T47D (cell line): ENCODE results near the gene ZMPSTE24.

ENCODE experiments used
- DNase-seq, 2 experiments: peaks; one replicate each; pipeline versions ENCODE4 v3.0.0 to v3.0.0-alpha.2; 2011 to 2012; ENCODE audit warnings: low read depth in 1 of 2, low spot score in 1 of 2
- JUND ChIP-seq: IDR thresholded peaks from 2 replicates; pipeline ENCODE4 v1.6.1; 2012; ENCODE audit warnings: low read depth
- in situ Hi-C: cut with HindIII; loops from 2 replicates; pipeline ENCODE4 v1.10.0; 2016; ENCODE audit warnings: low sequenced_read_pairs, low pct_unique_long_range_greater_than_20kb

Gene ZMPSTE24

DNA sequence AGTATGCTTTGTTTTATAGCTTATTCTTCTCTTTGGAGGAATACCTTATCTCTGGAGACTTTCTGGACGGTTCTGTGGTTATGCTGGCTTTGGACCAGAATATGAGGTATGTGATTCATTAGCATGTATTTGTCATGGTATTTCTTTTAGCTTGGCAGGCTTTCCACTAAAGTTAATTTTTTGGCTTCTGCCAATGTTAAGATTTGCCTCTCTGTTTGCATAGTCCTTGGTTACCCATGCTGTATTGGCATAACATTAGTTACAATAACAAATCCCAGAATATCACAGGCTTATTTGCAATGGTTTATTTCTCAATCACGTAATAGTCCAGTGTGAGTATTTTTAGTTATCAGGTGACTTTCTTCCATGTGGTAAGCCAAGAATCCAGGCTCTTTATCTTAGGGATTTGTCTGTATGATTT lies 9.7 kb downstream of the ZMPSTE24 start:
- TF ChIP-seq JUND = no peak
- in situ Hi-C loops = no loop called here
- DNase-seq = no peak

DNA sequence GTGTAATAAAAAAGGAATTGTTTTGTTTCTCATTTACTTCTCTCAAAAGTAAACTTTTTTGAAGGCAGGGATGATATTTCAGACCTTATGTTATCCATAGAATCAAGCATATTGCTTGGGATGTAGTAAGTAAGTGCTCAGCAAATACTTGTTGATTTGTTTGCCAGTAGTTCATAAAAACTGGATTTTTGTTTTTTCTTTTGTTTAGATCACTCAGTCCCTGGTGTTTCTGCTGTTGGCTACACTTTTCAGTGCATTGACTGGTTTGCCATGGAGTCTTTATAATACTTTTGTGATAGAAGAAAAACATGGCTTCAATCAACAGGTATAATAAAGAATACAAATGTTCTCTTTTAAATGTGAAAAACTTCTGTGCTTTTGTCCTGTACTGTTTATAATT lies 10.2 kb downstream of the ZMPSTE24 start:
- no peak for DNase-seq
- in situ Hi-C loops = no loop called here
- no peak for TF ChIP-seq JUND

DNA sequence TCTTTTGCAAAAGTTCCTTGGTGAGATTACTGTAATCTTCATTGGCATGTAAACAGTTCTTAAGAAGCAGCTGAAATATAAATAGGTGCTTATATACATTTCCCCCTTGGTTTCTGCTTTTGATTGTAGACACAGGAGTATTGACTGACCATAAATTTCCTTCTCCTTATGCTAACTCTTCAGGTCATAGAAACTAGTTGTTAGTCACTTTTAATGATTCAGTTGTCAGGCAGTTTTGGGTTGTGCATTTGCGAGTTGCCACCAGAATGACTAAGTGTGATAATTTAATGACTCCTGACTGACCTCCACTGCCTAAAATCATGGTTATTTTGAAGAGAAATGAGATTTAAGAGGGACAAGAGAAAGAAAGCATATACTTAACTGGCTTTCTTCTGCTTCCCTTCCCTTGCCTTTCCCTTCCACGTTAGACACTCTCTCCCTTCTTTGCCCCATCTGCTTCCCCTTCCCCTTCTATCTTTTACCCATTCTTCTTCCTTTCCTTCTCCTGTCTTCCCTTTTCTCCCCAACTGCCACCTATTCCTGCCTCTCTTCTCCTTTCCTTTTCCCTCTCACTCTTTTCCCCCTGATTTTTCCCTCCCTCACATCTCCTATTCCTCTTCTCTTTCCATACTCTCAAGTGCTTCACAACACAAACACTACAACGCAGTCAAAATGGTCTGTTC lies 12.3 kb downstream of the ZMPSTE24 start:
- no peak for DNase-seq
- in situ Hi-C loops = no loop called here
- no peak for TF ChIP-seq JUND

DNA sequence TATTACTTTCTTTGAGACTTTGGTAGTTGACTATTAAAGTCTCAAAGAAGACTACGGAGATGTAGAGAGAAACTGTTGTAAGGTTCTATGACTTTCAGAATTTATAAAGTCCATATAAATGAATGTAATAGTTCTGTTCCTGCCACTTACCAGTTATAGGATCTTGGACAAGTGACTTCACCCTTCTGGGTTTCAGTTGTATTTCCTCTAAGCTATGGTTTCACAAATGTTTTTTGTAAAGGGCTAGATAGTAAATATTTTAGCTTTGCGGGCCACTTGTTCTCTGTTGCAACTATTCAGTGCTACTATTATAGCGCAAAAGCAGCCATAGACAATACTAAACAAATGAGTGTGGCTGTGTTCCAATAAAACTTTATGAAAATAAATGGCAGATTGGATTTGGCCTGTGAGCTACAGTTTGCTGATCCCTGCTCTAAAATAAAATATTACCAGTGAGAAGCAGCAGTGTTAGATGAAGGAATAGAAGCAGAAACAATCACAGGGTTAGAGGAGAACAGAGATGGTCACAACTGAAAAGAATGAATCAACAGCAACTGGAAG lies 14.7 kb downstream of the ZMPSTE24 start:
- TF ChIP-seq JUND = no peak
- DNase-seq = no peak
- in situ Hi-C loops = no loop called here

DNA sequence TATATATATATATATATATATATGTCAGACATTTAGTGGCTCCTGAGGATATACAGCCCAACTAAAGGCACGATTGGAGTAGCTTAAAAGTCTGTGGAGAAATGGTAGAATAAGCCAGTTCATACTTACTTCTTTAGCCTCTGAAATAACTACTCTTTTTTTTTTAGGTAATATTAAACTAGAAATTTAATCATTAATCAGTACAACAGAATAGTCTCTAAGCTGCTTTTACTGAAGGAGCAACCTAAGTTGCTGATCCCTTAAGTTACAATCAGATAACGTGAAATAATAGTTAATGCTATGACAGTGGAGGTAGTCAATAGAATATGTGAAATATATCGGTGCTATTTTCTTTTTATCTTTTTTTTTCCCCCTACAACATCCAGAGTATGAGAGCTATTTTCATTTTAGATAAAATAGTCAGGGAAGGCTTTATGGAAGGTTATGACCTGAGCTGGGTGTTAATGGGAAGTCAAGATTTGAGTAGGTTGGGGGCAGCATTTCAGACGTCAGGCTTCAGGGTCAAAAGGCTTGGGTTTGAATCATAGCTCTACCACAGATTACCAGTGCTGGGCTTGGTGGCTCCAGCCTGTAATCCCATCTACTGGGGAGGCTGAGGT lies 15.6 kb downstream of the ZMPSTE24 start:
- in situ Hi-C loops = no loop called here
- TF ChIP-seq JUND = no peak
- DNase-seq = no peak

DNA sequence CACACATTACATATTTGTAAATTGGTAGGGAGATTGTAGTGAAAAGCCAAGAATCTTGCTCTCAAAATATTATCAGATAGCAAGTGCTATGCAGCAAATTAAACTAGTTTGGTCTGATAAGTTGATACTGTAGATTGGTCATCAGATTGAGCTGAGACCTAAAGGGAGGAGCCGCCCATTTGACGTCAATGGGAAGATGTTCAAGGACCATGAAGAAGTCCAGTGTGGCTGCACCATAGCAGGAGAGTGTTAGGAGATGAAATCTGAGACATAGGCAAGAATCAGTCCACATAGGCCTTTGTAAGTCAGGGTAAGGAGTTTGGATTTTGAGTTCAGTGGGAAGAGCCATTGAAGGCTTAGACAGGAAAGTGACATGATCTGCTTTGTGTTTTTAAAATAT lies 16.3 kb downstream of the ZMPSTE24 start:
- no peak for TF ChIP-seq JUND
- in situ Hi-C loops = no loop called here
- no peak for DNase-seq

DNA sequence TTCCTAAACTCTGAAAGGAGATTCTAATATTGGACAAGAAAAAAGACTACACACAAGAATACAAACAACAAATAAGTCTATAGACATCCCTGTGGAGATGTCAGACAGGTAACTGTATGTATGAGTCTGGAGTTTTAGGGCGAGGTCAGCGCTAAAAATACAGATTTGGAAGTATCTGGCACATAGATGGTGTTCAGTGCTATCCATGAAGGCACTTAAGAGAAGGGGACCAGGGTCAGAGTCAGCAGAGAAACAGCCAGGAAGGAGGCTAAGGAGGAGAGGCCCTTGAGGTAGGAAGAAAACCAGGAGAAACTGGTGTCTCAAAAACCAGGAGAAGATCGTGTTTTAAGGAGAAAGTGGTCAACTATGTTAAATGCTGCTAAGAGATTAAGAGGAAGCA lies 18.1 kb downstream of the ZMPSTE24 start:
- no peak for TF ChIP-seq JUND
- in situ Hi-C loops = no loop called here
- DNase-seq = no peak

DNA sequence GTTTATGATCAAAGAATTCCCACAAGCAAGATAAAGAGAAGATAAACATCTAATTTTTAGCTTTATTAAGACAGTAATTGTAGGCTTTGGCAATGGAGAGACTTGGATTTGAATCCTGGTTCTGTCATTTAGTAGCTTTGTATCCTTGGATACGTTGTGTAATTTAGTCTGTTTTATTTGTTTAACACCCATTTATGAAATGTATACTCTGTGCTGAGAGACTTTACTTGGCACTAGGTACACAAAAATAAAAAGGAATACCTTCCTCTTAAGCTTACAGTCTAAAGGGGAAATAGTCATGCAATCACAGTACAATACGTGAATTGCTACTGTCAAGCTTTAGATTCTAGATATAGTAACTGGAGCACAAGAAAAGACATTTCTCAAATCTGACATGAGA lies 23.8 kb downstream of the ZMPSTE24 start:
- in situ Hi-C loops = no loop called here
- no peak for TF ChIP-seq JUND

DNA sequence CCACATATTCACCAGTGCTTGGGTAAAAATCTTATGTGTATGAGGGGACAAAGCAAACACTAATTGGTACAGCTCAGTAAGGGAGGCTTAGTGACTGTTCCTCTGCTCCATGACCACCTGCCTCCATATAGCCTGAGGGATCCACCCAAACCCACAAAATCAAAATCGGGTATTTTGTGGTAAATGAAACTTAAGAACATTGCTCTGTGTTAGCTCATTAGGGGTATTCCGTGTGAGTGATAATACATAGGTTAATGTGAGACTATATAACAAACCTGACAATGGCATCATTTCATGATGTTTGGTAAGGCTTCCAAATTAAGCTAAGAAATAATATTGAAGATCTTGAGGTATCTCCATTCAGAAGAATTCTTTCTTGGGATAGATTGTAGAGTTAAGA lies 33.3 kb downstream of the ZMPSTE24 start:
- TF ChIP-seq JUND = no peak
- in situ Hi-C loops = no loop called here
- DNase-seq = no peak

More for the DNA sequence above, 23.8 kb downstream of the ZMPSTE24 start:
- peak; percentile 13 to 24 for DNase-seq

DNA sequence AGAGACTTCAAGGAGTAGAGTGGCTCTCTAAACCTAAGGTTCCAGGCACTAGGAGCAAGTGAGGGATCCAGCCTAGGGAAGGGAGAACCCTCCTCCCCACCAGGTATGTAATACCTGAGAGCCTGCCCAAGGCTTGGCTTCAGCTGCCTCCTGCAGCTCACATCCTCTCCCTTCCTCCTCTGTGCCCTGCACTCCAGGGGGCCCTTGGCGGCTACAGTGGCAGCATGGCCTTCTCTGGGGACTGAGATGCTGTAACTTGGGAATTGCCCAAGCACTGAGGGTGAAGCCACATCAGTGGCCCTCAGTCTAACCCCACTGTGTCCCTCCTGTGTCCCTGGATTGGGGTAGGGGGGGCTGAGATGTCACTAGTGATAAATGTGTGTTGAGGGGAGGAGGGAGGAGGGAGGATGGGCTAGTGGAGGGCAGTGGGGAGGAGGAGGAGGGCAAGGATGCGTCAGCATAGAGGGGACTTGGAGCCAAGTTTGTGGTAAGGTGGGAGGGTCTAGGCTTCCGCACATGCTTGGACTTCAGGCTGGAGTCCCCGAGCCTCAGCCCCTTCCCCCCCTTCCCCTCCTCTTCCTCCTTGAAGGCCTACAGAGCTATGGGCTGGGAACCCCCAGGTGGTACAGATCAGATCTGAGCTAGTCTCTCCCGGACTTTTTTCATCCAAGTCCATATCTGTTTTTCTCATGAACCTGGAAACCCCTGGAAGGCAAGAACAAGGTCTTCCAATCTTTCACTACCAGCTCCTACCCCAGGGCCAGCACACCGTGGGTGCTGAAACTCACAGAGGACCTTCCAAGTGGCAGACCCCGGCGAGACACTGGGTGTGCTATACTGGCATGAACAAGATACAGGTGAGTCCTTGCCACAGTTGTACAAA lies 41.6 kb downstream of the ZMPSTE24 start:
- in situ Hi-C loops = no loop called here
- TF ChIP-seq JUND = no peak
- DNase-seq = no peak

DNA sequence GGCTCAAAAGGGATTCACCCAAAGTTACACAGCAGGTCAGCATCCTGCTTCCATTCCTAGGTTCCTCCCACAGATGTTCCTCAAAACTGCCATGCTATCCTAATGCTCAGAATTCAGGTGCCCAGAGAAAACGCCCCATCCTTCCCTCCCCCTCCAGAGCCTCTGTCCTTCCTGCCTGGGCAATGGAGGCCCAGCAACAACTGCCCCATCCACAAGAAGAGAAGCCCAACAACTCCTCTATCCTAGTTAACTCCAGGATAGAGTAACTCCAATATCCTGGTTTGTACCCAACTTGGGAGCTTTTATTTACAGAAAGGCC lies 42.2 kb downstream of the ZMPSTE24 start:
- DNase-seq = no peak
- in situ Hi-C loops = no loop called here
- TF ChIP-seq JUND = no peak

DNA sequence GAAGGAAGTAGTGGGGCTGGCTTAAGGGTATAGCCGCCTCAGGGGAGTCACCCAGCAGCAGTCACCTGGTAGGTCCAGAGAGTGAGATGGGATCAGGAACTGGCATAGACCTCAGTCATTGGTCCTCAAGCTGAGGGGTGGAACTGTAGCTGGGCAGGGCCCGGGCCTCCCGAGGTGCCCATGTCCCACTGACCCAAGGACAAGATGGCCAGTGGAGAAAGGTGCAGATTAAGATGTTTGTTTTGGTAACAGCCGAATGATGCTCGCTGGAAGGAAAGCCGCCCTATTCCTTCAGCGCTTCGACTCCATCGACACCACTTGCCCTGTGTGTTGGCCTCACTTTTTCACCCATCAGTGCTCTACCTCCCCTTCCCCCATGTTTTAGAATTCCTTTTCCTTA lies 42.6 kb downstream of the ZMPSTE24 start:
- no peak for DNase-seq
- in situ Hi-C loops = no loop called here
- no peak for TF ChIP-seq JUND

DNA sequence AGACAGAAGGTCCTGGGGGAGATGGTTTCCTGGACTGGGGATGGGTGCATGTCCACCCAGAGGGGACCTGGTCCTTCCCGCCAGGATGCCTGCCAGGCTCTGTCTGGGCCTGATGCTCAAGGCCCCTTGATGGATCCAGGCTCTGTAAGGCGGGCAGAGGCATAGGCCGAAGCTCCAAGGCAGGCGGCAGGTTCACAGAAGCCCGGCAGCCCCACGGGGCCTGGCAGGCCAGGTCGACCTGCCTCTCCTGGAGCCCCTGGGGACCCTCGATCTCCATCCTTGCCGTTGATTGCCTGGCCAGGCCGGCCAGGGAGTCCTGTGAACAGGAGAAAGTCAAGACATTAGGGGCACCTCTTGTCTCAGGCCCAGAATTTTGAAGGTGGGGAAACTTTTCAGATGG lies 43.0 kb downstream of the ZMPSTE24 start:
- TF ChIP-seq JUND = no peak
- in situ Hi-C loops = no loop called here
- DNase-seq = no peak
